RPMI7951 (cell line): ENCODE results near the gene CORO6. TPM values are rescaled to one million over a fixed set of nuclear protein-coding genes. Genes with fewer than 3 reads are reported as not detected.
A peak's percentile ranks its signal among the peaks of the same experiment; 100 is the strongest.

Experiments used
- DNase-seq: peaks from one replicate; pipeline ENCODE4 v3.0.0-alpha.2; 2012; ENCODE audit warnings: low read depth
- total RNA-seq: library from RNA; depleted of rRNA; stranded (reverse); fragments of >200 nt; shearing (Covaris generic); gene quantifications from 2 replicates; pipeline ENCODE4 v1.2.3, GENCODE V29; 2014

CORO6 gene
- total RNA-seq, 1 experiment from 2014 or later: 10.1 TPM

GRCh38 chr17:29591146-29591736, 31.5 kb downstream of the CORO6 start:
- peak; percentile 41 for DNase-seq

- DNase-seq: peak; percentile 66
Measured at GRCh38 chr17:29590411-29591145, 32.1 kb downstream of the CORO6 start.

- peak; percentile 81 for DNase-seq
Measured at GRCh38 chr17:29589524-29590410, 32.9 kb downstream of the CORO6 start, which contains the start of gene GIT1. TSS of gene GIT1 (minus strand) at chr17:29589648. CDS start at chr17:29589378, 270 bp downstream.

DNA sequence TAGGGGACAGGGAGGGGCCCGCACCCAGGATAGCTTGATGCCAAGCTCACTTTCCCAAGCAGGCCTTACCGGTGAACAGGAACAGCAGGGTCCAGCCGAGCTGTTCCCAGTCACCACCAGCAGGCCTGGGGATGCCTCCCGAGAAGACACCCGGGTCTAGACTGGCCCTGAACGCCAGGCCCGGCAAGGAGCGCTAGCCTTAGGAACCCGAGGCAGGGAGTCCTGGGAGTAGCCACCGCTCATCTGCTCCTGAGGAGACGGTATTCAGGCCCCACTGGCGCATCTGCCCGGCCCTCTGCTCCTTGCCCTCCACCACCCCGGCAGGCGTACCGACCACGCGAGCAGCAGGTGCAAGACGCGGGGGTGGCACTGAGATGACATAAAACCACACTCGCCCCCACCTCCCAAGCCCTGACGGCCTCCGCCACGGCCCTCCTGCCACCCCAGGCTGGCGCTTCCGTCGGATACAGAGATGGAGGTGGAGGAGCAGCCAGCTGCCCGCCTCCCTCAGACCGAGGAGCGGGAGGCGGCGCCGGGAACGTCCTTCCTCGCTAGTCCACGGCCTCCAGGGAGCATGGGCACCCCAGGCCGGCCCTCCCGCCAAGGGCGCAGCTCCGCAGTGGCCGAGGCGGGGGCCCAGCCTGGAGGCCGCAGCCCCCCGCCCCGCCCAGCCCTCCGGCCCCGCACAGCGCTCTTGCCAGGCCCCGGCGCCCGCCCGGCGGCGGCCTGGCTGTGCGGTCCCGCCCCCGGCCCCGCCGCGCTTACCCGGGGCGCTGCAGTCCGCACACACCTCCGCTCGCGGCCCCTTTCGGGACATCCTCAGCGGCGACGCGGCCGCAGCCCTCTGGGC, 33.9 kb downstream of the CORO6 start:
- DNase-seq: peak; percentile 35

DNA sequence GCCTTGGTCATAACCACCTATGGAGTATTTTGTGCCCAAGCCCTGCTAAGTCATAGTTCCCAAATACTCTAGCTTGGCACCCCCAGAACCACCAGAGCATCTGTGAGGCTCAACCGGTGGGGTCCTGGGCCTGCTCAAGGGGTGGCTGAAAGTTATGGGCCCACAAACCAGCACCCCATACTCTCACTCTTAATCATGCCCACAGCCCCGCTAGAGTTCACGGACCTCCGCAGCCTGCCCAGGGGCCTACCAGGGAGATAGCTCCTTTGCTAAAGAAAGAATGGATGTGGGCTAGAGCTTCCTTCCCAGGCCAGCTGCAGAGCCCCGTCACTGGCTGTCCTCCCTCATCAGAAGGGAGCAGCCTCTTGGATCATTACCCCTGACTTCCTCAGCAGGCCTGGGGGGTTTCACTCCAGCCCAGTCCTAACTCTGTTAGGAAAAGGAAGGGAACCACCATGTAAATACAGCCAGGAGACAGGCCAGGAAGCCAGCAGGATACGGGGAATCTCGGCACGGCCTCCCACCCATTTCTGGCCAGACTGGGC, 34.6 kb downstream of the CORO6 start:
- DNase-seq: no peak

- DNase-seq: no peak
Measured at GRCh38 chr17:29587591-29587990, 35.1 kb downstream of the CORO6 start.

DNA sequence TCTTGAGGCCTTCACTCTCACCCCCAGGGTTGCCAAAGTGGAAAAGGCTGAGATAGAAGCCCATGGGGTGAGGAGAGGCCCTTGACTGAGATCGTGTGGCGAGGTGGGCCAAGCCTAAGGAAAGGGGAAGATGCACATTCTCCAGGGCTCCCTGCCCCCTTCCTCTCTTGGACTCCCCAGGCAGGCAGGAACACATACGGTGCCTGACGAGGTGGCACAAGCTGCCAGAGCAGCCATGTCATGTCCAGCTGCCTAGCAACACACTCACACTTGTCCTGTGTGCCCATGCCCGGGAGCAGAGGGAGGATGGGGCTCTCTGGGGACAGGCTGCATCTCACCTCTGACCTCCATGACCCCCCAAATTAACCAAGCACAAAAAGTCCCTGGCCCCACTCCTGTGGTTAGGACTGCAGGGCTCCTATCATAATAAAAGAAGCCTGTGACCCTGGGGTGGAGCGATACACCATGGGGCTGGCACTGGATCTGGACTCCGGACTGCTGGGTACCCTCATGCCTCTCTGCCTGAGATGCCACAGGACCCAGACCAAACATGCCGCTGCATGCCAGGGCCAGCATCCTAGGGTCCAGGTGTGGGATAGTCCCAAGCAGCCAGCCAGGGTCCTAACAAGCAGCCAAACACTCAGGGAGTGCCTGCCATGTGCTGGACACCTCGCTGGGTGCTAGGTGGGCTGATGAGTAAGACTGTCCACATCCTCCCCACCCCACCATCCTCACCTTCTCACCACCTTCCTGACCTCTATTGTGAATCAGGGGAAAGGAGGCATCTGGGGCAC, 35.8 kb downstream of the CORO6 start:
- no peak for DNase-seq

DNA sequence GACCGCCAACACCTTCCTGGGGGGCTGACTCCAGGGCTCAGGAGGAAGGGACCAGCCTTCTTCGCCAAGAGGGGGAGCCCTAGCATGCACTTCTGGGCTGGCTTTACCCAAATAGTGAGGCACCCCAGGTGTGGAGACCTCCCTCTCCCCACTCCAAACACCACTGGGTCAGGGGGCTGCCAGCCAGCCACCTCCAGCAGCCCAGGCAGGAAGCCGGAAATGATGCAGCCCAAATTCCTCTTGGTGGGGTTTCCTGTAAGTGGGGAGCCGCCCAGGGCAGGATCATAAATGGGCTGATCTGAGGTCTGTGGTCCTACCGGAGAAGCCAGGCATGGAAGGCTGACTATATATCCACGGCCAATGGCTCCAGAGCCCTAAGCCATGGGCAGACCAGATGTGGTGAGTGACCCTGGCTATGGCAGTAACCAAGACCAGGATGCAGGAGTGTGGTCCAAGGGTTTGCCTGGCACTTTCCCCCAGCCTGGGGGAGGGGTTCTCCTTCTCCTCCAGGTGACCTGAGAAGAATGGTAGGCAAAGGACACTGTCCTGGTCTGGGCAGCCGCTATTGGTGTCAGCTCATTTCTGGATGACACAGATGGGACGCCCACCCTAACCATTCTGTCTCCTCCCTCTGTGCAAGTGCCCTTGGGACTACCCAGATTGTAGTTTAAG, 37.5 kb downstream of the CORO6 start:
- DNase-seq: no peak

DNA sequence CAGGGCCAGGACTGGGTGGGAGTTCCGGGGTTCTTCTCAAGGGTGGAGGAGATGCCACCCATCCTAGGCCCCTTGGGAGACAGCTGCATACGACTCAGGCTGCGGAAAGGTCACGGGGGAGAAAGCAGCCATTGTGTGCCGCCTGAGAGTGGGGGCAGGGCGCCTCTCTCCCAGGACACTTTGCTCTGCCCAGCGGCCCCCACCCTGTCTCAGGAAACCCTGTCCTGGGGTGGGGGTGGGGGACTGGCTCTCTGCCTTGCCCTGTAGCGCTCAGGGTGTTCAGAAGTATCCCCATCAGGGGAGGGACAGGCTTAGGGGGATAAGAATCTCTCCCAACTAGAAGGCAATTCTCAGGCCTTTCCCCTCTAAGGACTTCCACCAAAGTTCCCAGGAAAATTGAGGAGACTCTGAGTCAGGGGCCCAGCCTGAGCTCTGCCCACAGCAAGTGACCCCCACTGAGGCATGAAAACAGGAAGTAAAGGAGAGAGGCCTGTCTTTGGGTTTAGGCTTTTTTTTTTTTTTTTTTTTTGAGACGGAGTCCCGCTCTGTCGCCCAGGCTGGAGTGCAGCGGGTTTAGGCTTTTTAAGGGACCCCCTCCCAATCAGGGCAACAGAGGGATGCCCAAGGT, 38.1 kb downstream of the CORO6 start:
- DNase-seq: no peak

DNA sequence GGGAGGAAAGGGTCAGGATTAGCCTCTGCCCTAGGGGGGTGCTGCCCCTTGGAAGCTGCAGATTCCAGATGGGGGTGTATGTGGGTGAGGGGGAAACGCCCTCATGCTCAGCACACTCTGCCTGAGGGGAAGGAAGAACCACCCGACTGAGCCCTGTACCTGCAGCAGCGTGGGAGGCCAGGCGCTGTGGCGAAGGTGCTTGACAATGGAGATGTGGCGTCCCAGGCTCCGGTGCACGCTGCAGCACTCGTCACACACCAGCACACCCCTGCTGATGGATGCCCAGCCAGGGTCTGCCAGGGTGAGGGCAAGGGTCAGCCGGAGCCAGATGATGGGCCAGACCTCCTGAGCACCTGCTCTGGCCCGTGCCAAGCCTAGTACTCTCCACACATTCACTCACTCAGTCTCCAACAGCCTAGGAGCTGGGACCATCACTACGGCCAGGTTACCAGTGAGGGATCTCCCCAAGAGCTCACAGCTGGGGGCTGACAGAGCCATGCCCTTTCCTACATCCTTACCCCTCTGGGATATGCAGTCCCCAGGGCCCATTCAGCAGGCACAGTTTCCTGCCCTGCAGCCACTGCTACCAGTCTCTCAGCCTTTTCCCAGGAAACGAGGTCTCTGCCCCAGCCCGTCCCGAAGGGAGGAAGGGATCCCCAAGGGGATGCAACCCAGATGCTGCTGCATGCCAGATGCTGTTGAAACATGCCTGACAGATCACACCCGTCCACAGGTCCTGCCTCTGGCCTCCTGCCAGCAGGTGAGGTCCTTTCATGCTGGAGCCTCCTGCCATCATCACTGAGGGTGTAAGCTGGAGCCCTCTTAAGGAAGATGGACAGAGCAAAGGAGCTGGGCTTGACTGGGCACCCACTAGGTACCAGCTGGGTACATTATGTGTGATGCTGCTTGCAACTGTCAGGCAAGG, 39.1 kb downstream of the CORO6 start:
- no peak for DNase-seq

- no peak for DNase-seq
Measured at GRCh38 chr17:29582772-29583171, 39.9 kb downstream of the CORO6 start.

- no peak for DNase-seq
Measured at GRCh38 chr17:29582254-29582765, 40.4 kb downstream of the CORO6 start.

- DNase-seq: no peak
Measured at GRCh38 chr17:29581583-29582253, 41.0 kb downstream of the CORO6 start.

- peak; percentile 71 for DNase-seq
Measured at GRCh38 chr17:29579866-29580771, 42.6 kb downstream of the CORO6 start.

DNA sequence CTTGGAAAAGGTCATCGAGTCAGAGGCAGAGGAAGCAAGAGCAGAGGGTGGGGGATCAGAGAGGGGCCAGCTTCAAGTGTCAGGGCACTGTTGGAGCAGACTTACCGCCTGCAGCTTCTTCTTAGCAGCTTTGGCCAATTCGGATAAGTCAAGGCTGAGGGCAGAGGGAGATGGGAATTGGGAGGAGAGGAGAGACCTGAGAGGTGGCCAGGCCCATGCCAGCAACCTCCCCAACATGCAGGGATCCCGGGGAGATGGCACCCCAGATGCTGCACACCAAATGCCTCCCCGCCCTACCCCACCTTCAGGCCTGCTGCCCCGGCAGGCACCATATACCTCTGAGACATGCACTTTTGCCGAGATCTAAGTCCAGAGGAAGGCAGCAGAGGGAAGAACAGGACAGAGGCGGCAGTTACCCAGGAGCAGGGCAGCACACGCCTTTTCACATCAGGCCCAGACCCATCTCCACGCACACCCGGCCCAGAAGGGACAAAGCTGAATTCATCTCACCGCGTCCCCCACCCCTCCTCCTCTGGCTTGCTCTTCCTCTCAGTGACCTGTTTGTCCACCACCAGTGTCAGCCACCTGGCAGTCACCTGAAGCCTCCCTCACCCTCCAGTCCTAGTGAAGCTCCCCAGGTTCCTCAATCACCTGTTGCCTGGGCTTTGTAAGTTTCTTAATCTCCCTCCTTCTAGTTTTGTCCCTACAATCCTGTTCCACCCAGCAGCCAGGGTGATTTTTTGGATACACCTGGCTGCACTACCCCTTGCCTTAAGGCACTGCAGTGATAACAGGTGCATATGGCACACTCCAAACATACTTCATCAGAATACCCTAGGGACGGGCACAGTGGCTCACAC, 43.9 kb downstream of the CORO6 start:
- no peak for DNase-seq
